Heart left ventricle (tissue), 16 donors: ENCODE data around the gene PLEKHD1. TPM values are rescaled to one million over a fixed set of nuclear protein-coding genes. Genes with fewer than 3 reads are reported as not detected.

Experiments used
- ATAC-seq, 4 donors: fragments of 200-7000 bp; cut with Tn5 transposase; one replicate each; pipeline ENCODE4 v1.9.1; 2020 to 2022; ENCODE audit warnings: moderate library complexity in 4 of 4, mild to moderate bottlenecking in 3 of 4, moderate number of reproducible peaks in 1 of 4
- DNase-seq, 5 donors: peaks; one replicate each; pipeline ENCODE4 v3.0.0-alpha.2; 2020
- H3K27ac ChIP-seq, 12 donors: fragments of 200-600 bp; sonication (generic) in 4 of 12; one replicate each; pipeline versions ENCODE4 v1.5.0 to v1.8.0; 2016 to 2022; ENCODE audit warnings: mild to moderate bottlenecking in 2 of 12
- H3K27me3 ChIP-seq, 9 donors: fragments of 200-600 bp; sonication (generic) in 2 of 9; one replicate each; pipeline versions ENCODE4 v1.5.1 to v1.8.0; 2016 to 2022; ENCODE audit warnings: mild to moderate bottlenecking in 3 of 9
- H3K36me3 ChIP-seq, 9 donors: fragments of 200-600 bp; sonication (generic) in 2 of 9; one replicate each; pipeline versions ENCODE4 v1.5.0 to v1.8.0; 2018 to 2022; ENCODE audit warnings: mild to moderate bottlenecking in 2 of 9
- H3K4me1 ChIP-seq, 12 donors: fragments of 200-600 bp; sonication (generic) in 4 of 12; one replicate each; pipeline versions ENCODE4 v1.5.0 to v1.8.0; 2016 to 2022; ENCODE audit warnings: mild to moderate bottlenecking in 3 of 12
- H3K4me3 ChIP-seq, 12 donors: fragments of 200-600 bp; sonication (generic) in 4 of 12; one replicate each; pipeline versions ENCODE4 v1.5.0 to v1.8.0; 2017 to 2022; ENCODE audit warnings: mild to moderate bottlenecking in 9 of 12, moderate library complexity in 4 of 12
- H3K9me3 ChIP-seq, 12 donors: fragments of 200-600 bp; sonication (generic) in 4 of 12; one replicate each; pipeline versions ENCODE4 v1.5.0 to v1.8.0; 2016 to 2022; ENCODE audit warnings: mild to moderate bottlenecking in 1 of 12
- CTCF ChIP-seq, 12 donors: fragments of 200-600 bp; sonication (generic) in 4 of 12; IDR thresholded peaks; one replicate each; pipeline versions ENCODE4 v1.5.0 to v1.8.0; 2018 to 2022; ENCODE audit warnings: antibody characterized with exemption in 12 of 12, mild to moderate bottlenecking in 5 of 12
- POLR2A ChIP-seq, 2 donors: fragments of 450-650 bp; IDR thresholded peaks; one replicate each; pipeline ENCODE4 v1.6.1; 2017; ENCODE audit warnings: antibody characterized with exemption in 2 of 2, mild to moderate bottlenecking in 2 of 2, moderate library complexity in 2 of 2
- WGBS, 4 donors: extraction: QIAGEN DNeasy Blood & Tissue Kit in 2 of 4; methylation state at CpG; one replicate each; pipeline versions ENCODE4 v1.1.5 to v1.1.7; 2013 to 2018; 5-methylcytosine and 5-hydroxymethylcytosine counted together
- intact Hi-C, 10 donors: fragments of 100-400 bp; cut with DNase I; formaldehyde crosslinking; loops; one replicate each; pipeline versions ENCODE4 v1.11.1 to v1.14.2; 2022
- polyA plus RNA-seq, 2 donors: library from polyadenylated mRNA; stranded (reverse); fragments of 200-250 nt; gene quantifications; one replicate each; pipeline ENCODE4 v1.2.3, GENCODE V29; 2013
- total RNA-seq, 9 donors: library from RNA; depleted of rRNA in 2 of 9; stranded (reverse); fragments of >200 nt in 2 of 9; fragmentation: NEBNext Ultra II Directional in 3 of 9; extraction: Animal tissue kit (Norgen Biotek cat#: 25700) in 3 of 9; gene quantifications; one replicate each; pipeline versions ENCODE4 v1.1.0 to v1.2.4, GENCODE V29; 2016 to 2023
- donor health status: ischemic (EF 13 %, LVEDD 7.1; RV severe dilation, severe dysfunction).
- donor health status: healthy with polysubstance abuse.
- donor health status: DM: no; HTN: yes; CAD: no.
- donor health status: DM: no; HTN: no; CAD: no.
- donor health status: ischemic (EF 25% LVEDD 6.9; RV normal size, moderate dysfunction).
- donor health status: ischemic (EF 25% LVEDD 5.7; RV mildly dilated, moderate dysfunction).
- donor health status: healthy.
- donor health status: DM: yes; HTN: yes; CAD: no.
- donor health status: ischemic (EF 35%, LVEDD 5.7; RV mildly dilated, moderate dysfunction).
- donor health status: nonischemic (EF 11% LVEDD 7.7; RV severe dilation, severe dysfunction).
- donor health status: DM: yes; HTN: yes; CAD: no.
- donor health status: PGD.
- donor health status: ischemic (EF 29% LVEDD 5.4; RV normal size, mild dysfunction).
- donor health status: nonischemic (EF 23%, LVEDD 6.1; RV moderate dilation, normal function).

PLEKHD1 gene
- total and polyA plus RNA-seq, 11 donors = 0.04 to 0.45 (median 0.12) TPM; not detected in 4

GRCh38 chr14:69560826-69561225 is 76.3 kb downstream of the PLEKHD1 start:
- WGBS, 4 donors = 81 to 90% (median 87%) methylated on average over 7 of the region's 7 CpGs
- H3K36me3 ChIP-seq = no peaks in the 10 kb centered on the region
- H3K4me1 ChIP-seq = no peaks in the 10 kb centered on the region
- TF ChIP-seq CTCF (IDR thresholded peaks at IDR 0.05) (no peak), POLR2A (IDR thresholded peaks at IDR 0.05) (no peak)
- ATAC-seq = no peak
- intact Hi-C loops = no loop called here
- peaks cover 0 to 58% (median 19%) of the 10 kb centered on the region in 9 donors for H3K27me3 ChIP-seq
- no peaks in the 10 kb centered on the region for H3K9me3 ChIP-seq
- DNase-seq = no peak
- H3K27ac ChIP-seq = no peak overlapping the region
- H3K4me3 ChIP-seq = no peak overlapping the region

DNA sequence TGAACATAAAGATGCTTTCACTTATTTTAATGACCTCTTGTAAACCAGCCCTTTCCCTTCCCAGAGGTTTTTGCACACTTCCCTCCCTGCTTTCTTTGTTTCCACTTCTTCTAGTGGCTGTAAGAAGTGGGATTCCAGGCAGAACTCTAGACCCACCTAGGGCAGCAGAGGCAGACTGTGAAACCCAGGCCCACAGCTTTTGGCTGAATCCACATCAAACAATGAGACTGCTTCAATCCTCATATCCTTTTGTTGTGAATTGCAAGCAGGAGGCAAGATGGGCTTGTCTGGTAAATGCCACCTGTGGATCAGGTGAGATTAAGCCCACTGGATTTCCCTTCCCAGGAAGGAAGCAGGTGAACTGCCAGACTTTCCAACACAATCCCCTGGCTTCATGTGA is 77.4 kb downstream of the PLEKHD1 start:
- Histone ChIP-seq H3K36me3 (no peaks in the 10 kb centered on the region), H3K27ac (no peak overlapping the region), H3K4me3 (no peak overlapping the region), H3K27me3 (peaks cover 0 to 66% (median 21%) of the 10 kb centered on the region in 9 donors), H3K9me3 (no peaks in the 10 kb centered on the region), H3K4me1 (no peaks in the 10 kb centered on the region)
- DNase-seq = no peak
- no peak for ATAC-seq
- TF ChIP-seq CTCF (IDR thresholded peaks at IDR 0.05) = no peak
- no peak for TF ChIP-seq POLR2A (IDR thresholded peaks at IDR 0.05)
- intact Hi-C loops = no loop called here

- no peak overlapping the region for H3K27ac ChIP-seq
- TF ChIP-seq CTCF (IDR thresholded peaks at IDR 0.05) (no peak), POLR2A (IDR thresholded peaks at IDR 0.05) (no peak)
- peaks cover 6 to 14% (median 11%) of the 10 kb centered on the region in 12 donors for H3K4me1 ChIP-seq
- H3K36me3 ChIP-seq = no peaks in the 10 kb centered on the region
- H3K27me3 ChIP-seq = peaks cover 29 to 94% (median 64%) of the 10 kb centered on the region in 9 donors
- H3K9me3 ChIP-seq = no peaks in the 10 kb centered on the region
- H3K4me3 ChIP-seq = no peak overlapping the region
- no peak for DNase-seq
- intact Hi-C loops = no loop called here
- 79 to 86% (median 85%) methylated on average over 5 of the region's 5 CpGs for WGBS, 4 donors
- ATAC-seq = no peak
Measured at GRCh38 chr14:69567563-69567962, 83.0 kb downstream of the PLEKHD1 start.

GRCh38 chr14:69569859-69570258 is 85.3 kb downstream of the PLEKHD1 start:
- DNase-seq (no peak), ATAC-seq (no peak)
- Histone ChIP-seq H3K4me1 (peaks cover 10 to 36% (median 28%) of the 10 kb centered on the region in 12 donors), H3K9me3 (no peaks in the 10 kb centered on the region), H3K36me3 (no peaks in the 10 kb centered on the region), H3K4me3 (no peak overlapping the region), H3K27me3 (peaks cover 44 to 97% (median 73%) of the 10 kb centered on the region in 9 donors), H3K27ac (no peak overlapping the region)
- WGBS, 4 donors = 56 to 66% (median 62%) methylated on average over 2 of the region's 2 CpGs
- intact Hi-C loops = loop anchor here in 4 of 10 donors (5.0 to 10.0 kb wide), 3 partner anchors 33 to 325 kb away; no protein-coding TSS in a partner anchor
- no peak for TF ChIP-seq POLR2A (IDR thresholded peaks at IDR 0.05)
- TF ChIP-seq CTCF (IDR thresholded peaks at IDR 0.05) = no peak
